Astrocyte (in vitro differentiated cells and primary cell): ENCODE measurements around the gene FETUB.

ENCODE experiments used
- EZH2 ChIP-seq: IDR thresholded peaks from 2 replicates; pipeline ENCODE4 v1.6.1; 2012; ENCODE audit warnings: mild to moderate bottlenecking, low read length, inconsistent platforms; ENCODE audit not compliant: insufficient read depth
- TF ChIP-seq, protein P1 (sequence below): IDR thresholded peaks from 2 replicates; pipeline ENCODE4 v1.5.1; 2011; ENCODE audit warnings: low read depth, mild to moderate bottlenecking, inconsistent platforms, low read length, moderate library complexity; ENCODE audit not compliant: insufficient read depth

GRCh38 chr3:186598794-186599141 lies 41.4 kb upstream of the FETUB start:
- TF ChIP-seq, protein P1, sequence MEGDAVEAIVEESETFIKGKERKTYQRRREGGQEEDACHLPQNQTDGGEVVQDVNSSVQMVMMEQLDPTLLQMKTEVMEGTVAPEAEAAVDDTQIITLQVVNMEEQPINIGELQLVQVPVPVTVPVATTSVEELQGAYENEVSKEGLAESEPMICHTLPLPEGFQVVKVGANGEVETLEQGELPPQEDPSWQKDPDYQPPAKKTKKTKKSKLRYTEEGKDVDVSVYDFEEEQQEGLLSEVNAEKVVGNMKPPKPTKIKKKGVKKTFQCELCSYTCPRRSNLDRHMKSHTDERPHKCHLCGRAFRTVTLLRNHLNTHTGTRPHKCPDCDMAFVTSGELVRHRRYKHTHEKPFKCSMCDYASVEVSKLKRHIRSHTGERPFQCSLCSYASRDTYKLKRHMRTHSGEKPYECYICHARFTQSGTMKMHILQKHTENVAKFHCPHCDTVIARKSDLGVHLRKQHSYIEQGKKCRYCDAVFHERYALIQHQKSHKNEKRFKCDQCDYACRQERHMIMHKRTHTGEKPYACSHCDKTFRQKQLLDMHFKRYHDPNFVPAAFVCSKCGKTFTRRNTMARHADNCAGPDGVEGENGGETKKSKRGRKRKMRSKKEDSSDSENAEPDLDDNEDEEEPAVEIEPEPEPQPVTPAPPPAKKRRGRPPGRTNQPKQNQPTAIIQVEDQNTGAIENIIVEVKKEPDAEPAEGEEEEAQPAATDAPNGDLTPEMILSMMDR, result no peak
- TF ChIP-seq EZH2, result no peak
